ENCODE results near the gene RASA2. TPM values are rescaled to one million over a fixed set of nuclear protein-coding genes. Genes with fewer than 3 reads are reported as not detected.
A peak's percentile ranks its signal among the peaks of the same experiment; 100 is the strongest.

RASA2 gene
- total RNA-seq, 3 donors from 2014 or later: 15.2 to 43.2 (median 22.0) TPM

- intact Hi-C loops (cut with DNase I; ENCODE audit: low total_unique reads): no loop called here
- H3K27ac ChIP-seq: no peak overlapping the region
These were observed 13.6 kb downstream of the RASA2 start for GRCh38 chr3:141500397-141500796.

GRCh38 chr3:141505166-141505565 is 18.3 kb downstream of the RASA2 start:
- Histone ChIP-seq H3K27ac (peak overlapping the region in 1 of 2 donors; percentile 64), H3K36me3 (no peaks in the 10 kb centered on the region), H3K27me3 (no peaks in the 10 kb centered on the region), H3K4me3 (no peak overlapping the region), H3K9me3 (no peaks in the 10 kb centered on the region), H3K4me1 (no peaks in the 10 kb centered on the region)
- no peak for DNase-seq (ENCODE audit: low spot score in 2 of 2)
- TF ChIP-seq POLR2AphosphoS5 (IDR thresholded peaks at IDR 0.05): no peak
- no peak for TF ChIP-seq CTCF (IDR thresholded peaks at IDR 0.05)
- TF ChIP-seq POLR2A (IDR thresholded peaks at IDR 0.05): no peak
- intact Hi-C loops (cut with DNase I; ENCODE audit: low total_unique reads): no loop called here

More at GRCh38 chr3:141500397-141500796, 13.6 kb downstream of the RASA2 start:
- TF ChIP-seq POLR2A (IDR thresholded peaks at IDR 0.05) (no peak), CTCF (IDR thresholded peaks at IDR 0.05) (no peak), POLR2AphosphoS5 (IDR thresholded peaks at IDR 0.05) (no peak)
- Histone ChIP-seq H3K27me3 (no peaks in the 10 kb centered on the region), H3K36me3 (no peaks in the 10 kb centered on the region), H3K4me1 (peaks cover 0 to 3% of the 10 kb centered on the region in 2 donors), H3K4me3 (no peak overlapping the region), H3K9me3 (no peaks in the 10 kb centered on the region)
- no peak for DNase-seq (ENCODE audit: low spot score in 2 of 2)

- TF ChIP-seq POLR2AphosphoS5 (IDR thresholded peaks at IDR 0.05): no peak
- TF ChIP-seq POLR2A (IDR thresholded peaks at IDR 0.05): no peak
- TF ChIP-seq CTCF (IDR thresholded peaks at IDR 0.05): no peak
- Histone ChIP-seq H3K27ac (peak overlapping the region in 1 of 2 donors; percentile 46), H3K36me3 (no peaks in the 10 kb centered on the region), H3K27me3 (no peaks in the 10 kb centered on the region), H3K9me3 (no peaks in the 10 kb centered on the region), H3K4me1 (no peaks in the 10 kb centered on the region), H3K4me3 (no peak overlapping the region)
- intact Hi-C loops (cut with DNase I; ENCODE audit: low total_unique reads): no loop called here
- DNase-seq (ENCODE audit: low spot score in 2 of 2): no peak
These were observed 19.2 kb downstream of the RASA2 start for GRCh38 chr3:141506071-141506470.

- peak overlapping the region in 1 of 2 donors; percentile 1 for H3K27ac ChIP-seq
- no peaks in the 10 kb centered on the region for H3K27me3 ChIP-seq
- TF ChIP-seq POLR2A (IDR thresholded peaks at IDR 0.05): no peak
- TF ChIP-seq POLR2AphosphoS5 (IDR thresholded peaks at IDR 0.05): no peak
- TF ChIP-seq CTCF (IDR thresholded peaks at IDR 0.05): no peak
- H3K4me1 ChIP-seq: no peaks in the 10 kb centered on the region
- intact Hi-C loops (cut with DNase I; ENCODE audit: low total_unique reads): no loop called here
- no peaks in the 10 kb centered on the region for H3K9me3 ChIP-seq
- H3K36me3 ChIP-seq: no peaks in the 10 kb centered on the region
- no peak for DNase-seq (ENCODE audit: low spot score in 2 of 2)
- H3K4me3 ChIP-seq: no peak overlapping the region
These were observed 20.7 kb downstream of the RASA2 start for GRCh38 chr3:141507392-141508066.

GRCh38 chr3:141508067-141508436 is 21.2 kb downstream of the RASA2 start:
- Histone ChIP-seq H3K27me3 (no peaks in the 10 kb centered on the region), H3K4me3 (no peak overlapping the region), H3K9me3 (no peaks in the 10 kb centered on the region), H3K36me3 (no peaks in the 10 kb centered on the region), H3K27ac (no peak overlapping the region), H3K4me1 (no peaks in the 10 kb centered on the region)
- DNase-seq (ENCODE audit: low spot score in 2 of 2): no peak
- intact Hi-C loops (cut with DNase I; ENCODE audit: low total_unique reads): no loop called here
- TF ChIP-seq POLR2A (IDR thresholded peaks at IDR 0.05): no peak
- TF ChIP-seq CTCF (IDR thresholded peaks at IDR 0.05): no peak

Measured in breast epithelium (tissue), 4 donors.